HFF-Myc (cell line): Measurements from ENCODE around the gene CHIT1.

Experiments
- DNase-seq: peaks from one replicate; pipeline ENCODE4 v3.0.0-alpha.2; 2011; ENCODE audit warnings: low read depth; ENCODE audit errors: extremely low read depth
- H3K4me3 ChIP-seq: replicated peaks from 2 replicates; pipeline ENCODE4 v1.5.1; 2011; ENCODE audit warnings: low read depth, mild to moderate bottlenecking, control low read depth, low read length
- CTCF ChIP-seq: IDR thresholded peaks from 2 replicates; pipeline ENCODE4 v1.5.1; 2012; ENCODE audit warnings: mild to moderate bottlenecking, low read depth, low read length, control low read depth; ENCODE audit errors: missing control alignments

The CHIT1 gene

GRCh38 chr1:203207751-203208150 lies 21.7 kb downstream of the CHIT1 start:
- no peak for DNase-seq
- no peak overlapping the region for H3K4me3 ChIP-seq
- no peak for TF ChIP-seq CTCF

DNA sequence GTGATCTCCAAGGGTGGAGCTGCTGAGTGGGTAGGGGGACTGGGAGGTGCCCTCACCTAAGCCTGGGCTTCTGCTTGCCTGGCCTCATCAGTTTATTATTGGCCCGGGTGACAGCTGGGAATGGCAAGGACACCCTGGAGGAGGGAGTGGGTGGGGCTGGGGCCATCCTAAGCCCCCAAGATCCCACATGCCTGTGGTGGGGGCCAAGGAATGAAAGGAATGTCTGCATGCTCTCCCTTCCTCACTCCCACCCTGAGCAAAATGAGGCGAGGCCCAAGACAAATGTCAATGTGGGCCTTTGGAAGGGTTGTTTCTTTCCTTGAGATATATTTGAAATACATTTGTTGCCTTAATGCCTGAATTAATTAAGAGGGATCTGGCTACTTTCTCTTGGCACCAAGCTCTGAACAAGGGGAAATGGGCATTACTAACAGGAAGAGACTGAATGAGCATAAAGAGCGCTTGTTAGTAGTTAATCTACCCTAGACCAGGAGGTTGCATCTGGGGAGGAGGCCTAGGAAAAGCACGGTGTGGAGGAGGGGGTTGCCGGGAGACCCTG lies 23.3 kb downstream of the CHIT1 start:
- no peak for TF ChIP-seq CTCF
- no peak for DNase-seq
- no peak overlapping the region for H3K4me3 ChIP-seq

DNA sequence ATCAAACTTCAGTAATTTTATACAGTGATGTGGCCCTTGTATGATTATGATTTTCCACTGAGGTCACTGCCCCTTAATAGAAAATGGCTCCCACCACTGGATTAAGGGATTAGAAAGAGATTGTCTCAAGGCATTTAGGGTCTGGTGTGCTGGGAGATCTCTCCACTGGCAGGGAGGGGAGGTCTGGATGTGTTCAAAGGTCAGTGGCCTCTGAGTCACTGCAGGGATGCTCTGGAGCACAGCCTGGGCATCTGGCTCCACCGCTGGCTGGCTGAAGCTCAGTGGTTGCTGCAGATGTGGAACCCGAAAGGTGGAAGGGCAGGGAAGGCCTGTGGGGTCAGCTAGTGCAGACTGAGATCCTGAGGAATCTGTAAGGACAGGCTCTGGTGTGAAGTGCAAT lies 24.7 kb downstream of the CHIT1 start:
- no peak for DNase-seq
- H3K4me3 ChIP-seq: no peak overlapping the region
- no peak for TF ChIP-seq CTCF

- no peak overlapping the region for H3K4me3 ChIP-seq
- no peak for TF ChIP-seq CTCF
- DNase-seq: peak; percentile 27
Observed at GRCh38 chr1:203202431-203203245, 26.8 kb downstream of the CHIT1 start.

DNA sequence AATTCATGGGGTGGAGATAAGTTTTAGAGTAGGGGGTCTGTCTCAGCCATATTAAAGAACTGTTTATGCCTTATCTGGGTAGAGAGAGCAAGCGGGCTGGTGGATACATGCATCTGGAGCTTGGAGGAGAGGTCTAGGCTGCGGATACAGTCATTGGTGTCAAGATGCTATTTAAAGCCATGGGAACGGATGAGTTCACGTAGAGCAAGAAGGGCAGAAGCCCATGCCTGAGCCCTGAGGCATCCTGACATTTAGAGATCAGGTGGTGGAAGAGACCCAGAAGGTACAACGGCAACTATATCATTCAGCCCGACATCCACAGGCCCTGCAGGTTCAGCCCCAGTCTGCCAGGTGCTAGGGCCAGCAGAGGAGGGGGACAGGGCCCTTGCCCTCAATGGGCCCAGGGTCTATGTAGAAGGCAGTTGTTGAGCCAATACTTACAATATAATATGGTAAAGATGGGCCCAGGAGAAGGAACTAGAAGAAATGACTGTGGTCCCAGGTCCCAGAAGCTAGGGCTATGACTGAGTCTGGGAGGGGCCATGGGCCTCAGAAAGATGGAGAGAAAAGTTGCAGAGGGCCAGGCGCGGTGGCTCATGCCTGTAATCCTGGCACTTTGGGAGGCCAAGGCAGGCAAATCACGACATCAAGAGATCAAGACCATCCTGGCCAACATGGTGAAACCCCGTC lies 27.8 kb downstream of the CHIT1 start:
- TF ChIP-seq CTCF: no peak
- no peak for DNase-seq
- H3K4me3 ChIP-seq: no peak overlapping the region

- no peak overlapping the region for H3K4me3 ChIP-seq
- no peak for DNase-seq
- TF ChIP-seq CTCF: no peak
Observed at GRCh38 chr1:203200916-203201315, 28.6 kb downstream of the CHIT1 start.
